Naive B cell (primary cell): Measurements from ENCODE around the gene CCDC174. TPM values are rescaled to one million over a fixed set of nuclear protein-coding genes. Genes with fewer than 3 reads are reported as not detected.

Experiments
- ATAC-seq, 2 donors: fragments of 150-1000 bp; cut with Tn5 transposase; 2 replicates each; pipeline ENCODE4 v1.10.0; 2021; ENCODE audit warnings: low read depth in 2 of 2, mild to moderate bottlenecking in 2 of 2, moderate library complexity in 2 of 2
- DNase-seq: peaks from one replicate; pipeline ENCODE4 v3.0.0; 2022
- H3K27ac Mint-ChIP-seq, 6 donors: one replicate each; pipeline ENCODE4 v1.8.0; 2020 to 2022; ENCODE audit warnings: mild to moderate bottlenecking in 6 of 6, mixed read lengths in 6 of 6, moderate library complexity in 5 of 6, inconsistent platforms in 2 of 6
- H3K27me3 Mint-ChIP-seq, 3 donors: one replicate each; pipeline ENCODE4 v1.8.0; 2021 to 2022; ENCODE audit warnings: mixed read lengths in 3 of 3, mild to moderate bottlenecking in 1 of 3
- H3K36me3 Mint-ChIP-seq, 2 donors: one replicate each; pipeline ENCODE4 v1.8.0; 2020 to 2022; ENCODE audit warnings: mixed read lengths in 2 of 2, inconsistent platforms in 1 of 2, mild to moderate bottlenecking in 1 of 2
- H3K4me1 Mint-ChIP-seq, 3 donors: one replicate each; pipeline ENCODE4 v1.8.0; 2020 to 2022; ENCODE audit warnings: mixed read lengths in 3 of 3, inconsistent platforms in 1 of 3, mild to moderate bottlenecking in 1 of 3, moderate library complexity in 1 of 3
- H3K4me3 Mint-ChIP-seq, 8 donors: one replicate each; pipeline ENCODE4 v1.8.0; 2020 to 2022; ENCODE audit warnings: mild to moderate bottlenecking in 8 of 8, mixed read lengths in 8 of 8, moderate library complexity in 8 of 8, inconsistent platforms in 2 of 8
- H3K9me3 Mint-ChIP-seq, 7 donors: one replicate each; pipeline ENCODE4 v1.8.0; 2020 to 2022; ENCODE audit warnings: mixed read lengths in 7 of 7, mild to moderate bottlenecking in 5 of 7, inconsistent platforms in 2 of 7, moderate library complexity in 1 of 7
- polyA plus RNA-seq, 6 donors: library from polyadenylated mRNA; unstranded; fragments of 300-500 nt; fragmentation: Illumina TruSeq; gene quantifications; one replicate each; pipeline ENCODE4 v1.2.3, GENCODE V29; 2021; ENCODE audit warnings: low read depth in 6 of 6

The CCDC174 gene
- polyA plus RNA-seq, 6 donors from 2014 or later: 18.8 to 27.0 (median 22.9) TPM

DNA sequence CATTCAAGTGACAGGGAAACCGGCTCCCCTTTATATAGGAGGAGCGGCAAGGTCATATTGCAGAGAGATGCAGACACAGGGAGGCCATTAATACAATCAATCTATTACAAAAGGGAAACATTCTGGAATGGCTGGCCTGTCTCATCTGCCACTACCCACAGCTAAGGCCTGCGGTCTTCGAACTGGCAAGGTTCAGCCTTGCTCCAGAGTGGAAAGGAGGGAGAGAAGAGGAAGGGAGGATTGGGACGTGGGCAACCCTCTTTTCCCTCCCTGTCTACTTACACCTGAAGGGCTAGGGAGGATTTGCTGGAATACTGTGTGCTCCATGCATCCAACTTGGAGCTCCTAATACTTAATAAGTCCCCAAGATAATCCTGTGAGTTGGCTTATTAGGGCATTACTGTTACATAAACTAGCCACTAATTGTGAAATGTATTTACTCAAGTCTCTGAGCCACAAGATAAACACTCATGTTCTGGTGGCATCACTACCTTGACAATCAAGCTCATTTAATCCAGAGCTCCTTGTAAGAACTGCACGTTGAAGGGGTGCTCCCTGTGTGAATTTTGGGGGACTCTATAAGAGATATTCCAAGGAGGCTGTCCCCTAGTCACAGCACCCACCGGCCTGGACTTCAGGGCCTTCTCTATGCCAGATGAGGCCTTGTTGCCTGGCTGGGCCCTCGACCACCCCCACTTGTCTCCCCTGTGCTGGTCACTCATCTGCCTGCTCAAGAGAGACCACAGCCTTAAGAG is 19.7 kb upstream of the CCDC174 start:
- H3K9me3 Mint-ChIP-seq: peaks cover 0 to 15% (median 0%) of the 10 kb centered on the region in 7 donors
- no peak overlapping the region for H3K27ac Mint-ChIP-seq
- H3K36me3 Mint-ChIP-seq: peaks cover 0 to 7% of the 10 kb centered on the region in 2 donors
- peaks cover 38 to 67% (median 50%) of the 10 kb centered on the region in 3 donors for H3K27me3 Mint-ChIP-seq
- DNase-seq: no peak
- H3K4me3 Mint-ChIP-seq: no peak overlapping the region
- no peak for ATAC-seq
- no peaks in the 10 kb centered on the region for H3K4me1 Mint-ChIP-seq

DNA sequence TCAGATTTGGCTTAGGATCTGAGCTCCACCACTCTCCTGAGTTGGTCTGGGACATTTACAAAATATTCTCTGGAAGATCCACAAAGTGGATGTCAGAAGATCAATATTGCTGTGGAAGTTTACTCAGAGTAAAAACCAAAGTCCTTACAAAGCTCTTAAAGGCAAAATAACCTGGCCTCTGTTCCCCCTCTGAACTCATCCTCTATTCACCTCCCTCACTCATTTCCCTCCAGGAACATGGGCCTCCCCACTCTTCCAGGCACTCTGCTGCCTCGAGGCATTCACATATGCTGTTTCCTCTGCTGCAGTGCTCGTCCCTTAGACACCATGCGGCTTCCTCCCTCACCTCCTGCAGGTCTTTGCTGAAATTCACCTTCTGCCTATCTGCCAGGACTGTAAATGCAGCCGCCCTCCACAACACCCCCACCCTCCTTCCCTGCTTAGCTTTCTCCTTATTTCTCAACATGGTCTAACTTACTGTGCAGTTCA is 19.1 kb upstream of the CCDC174 start:
- no peak for ATAC-seq
- peaks cover 0 to 7% of the 10 kb centered on the region in 2 donors for H3K36me3 Mint-ChIP-seq
- no peak overlapping the region for H3K27ac Mint-ChIP-seq
- no peak for DNase-seq
- no peaks in the 10 kb centered on the region for H3K4me1 Mint-ChIP-seq
- peaks cover 43 to 67% (median 54%) of the 10 kb centered on the region in 3 donors for H3K27me3 Mint-ChIP-seq
- no peak overlapping the region for H3K4me3 Mint-ChIP-seq
- H3K9me3 Mint-ChIP-seq: peaks cover 0 to 15% (median 0%) of the 10 kb centered on the region in 7 donors

DNA sequence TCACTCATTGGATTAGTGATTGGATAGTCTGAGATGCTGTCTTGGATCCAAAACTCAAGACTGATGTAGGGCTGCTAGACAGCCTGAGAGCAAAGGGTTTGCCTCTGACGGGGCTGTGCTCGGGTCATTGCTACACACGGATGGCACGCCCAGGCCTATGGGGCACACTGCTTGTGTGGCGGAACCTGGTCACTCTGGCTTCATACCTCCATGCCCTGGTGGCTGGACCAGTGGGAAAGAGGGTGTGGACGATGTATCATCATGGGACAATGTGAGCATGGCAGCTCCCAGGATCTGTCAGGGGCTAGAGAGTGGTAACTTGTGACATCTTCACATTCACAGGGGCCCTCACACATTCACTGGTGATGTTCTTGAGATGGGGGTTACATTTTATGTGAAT is 18.1 kb upstream of the CCDC174 start:
- peaks cover 0 to 9% of the 10 kb centered on the region in 2 donors for H3K36me3 Mint-ChIP-seq
- H3K27ac Mint-ChIP-seq: no peak overlapping the region
- H3K4me3 Mint-ChIP-seq: no peak overlapping the region
- no peaks in the 10 kb centered on the region for H3K4me1 Mint-ChIP-seq
- ATAC-seq: no peak
- H3K27me3 Mint-ChIP-seq: peaks cover 47 to 67% (median 54%) of the 10 kb centered on the region in 3 donors
- peaks cover 0 to 9% (median 0%) of the 10 kb centered on the region in 7 donors for H3K9me3 Mint-ChIP-seq
- DNase-seq: no peak

DNA sequence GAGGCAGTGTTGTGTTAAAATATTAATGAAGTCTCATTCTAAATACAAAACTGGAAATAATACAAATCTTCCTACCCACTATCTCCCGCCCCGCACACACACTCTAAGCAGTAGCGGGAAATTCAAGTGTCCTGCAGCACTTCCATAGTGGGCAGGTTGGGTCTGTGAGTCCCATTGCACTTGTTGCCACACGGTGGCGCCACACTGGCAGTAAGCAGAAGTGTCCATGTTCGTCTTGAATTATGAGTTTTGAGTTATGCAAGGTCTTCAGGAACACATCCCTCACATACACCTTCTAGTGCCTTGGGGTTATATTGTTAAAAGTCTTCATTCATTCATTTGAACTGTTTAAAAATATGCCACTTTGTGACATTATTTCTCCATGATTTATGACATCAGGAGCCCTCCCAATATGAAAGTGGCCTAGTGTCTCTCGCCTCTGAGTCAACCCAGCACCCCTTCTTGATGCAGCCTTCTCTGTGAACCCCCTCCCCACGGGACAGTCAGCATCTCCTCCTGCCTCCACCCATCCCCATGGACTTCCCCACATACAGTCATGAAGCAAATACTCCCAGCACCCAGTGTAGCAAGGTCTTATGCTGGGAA is 17.6 kb upstream of the CCDC174 start:
- Mint-ChIP-seq H3K27me3 (peaks cover 51 to 67% (median 53%) of the 10 kb centered on the region in 3 donors), H3K27ac (no peak overlapping the region), H3K4me1 (no peaks in the 10 kb centered on the region), H3K36me3 (peaks cover 0 to 9% of the 10 kb centered on the region in 2 donors), H3K9me3 (peaks cover 0 to 4% (median 0%) of the 10 kb centered on the region in 7 donors), H3K4me3 (peak overlapping the region in 1 of 8 donors; percentile 31)
- ATAC-seq (peak; percentile 55 to 64), DNase-seq (peak; percentile 34)

DNA sequence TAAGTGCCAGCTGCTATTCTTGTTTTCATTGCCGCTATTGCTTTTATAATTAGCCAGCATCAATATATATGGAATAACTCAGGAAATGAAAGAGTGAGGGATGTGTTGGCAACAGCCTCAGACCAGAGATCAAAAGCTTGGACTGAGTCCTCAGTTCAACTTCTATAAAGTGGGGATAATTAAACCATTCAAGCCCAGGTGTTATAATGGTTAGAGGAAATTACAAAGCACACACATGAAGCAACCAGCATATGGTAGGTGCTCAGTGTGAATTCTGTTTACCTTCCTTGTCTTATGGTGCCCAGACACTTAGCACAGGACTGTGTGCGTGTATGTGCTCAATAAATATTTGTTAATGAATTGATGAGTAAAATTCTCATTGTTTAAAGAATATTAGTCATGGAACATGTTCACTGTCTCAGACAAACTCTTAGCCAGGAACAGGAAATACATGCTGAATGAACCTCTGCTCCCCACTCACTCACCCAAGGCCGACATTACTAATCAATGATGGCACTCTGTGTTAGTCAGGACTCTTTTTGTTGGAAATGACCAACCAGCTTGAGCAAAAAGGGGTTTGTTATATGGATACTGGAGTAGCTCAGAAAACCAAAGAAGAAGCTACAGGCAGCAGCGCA is 16.7 kb upstream of the CCDC174 start:
- no peak overlapping the region for H3K4me3 Mint-ChIP-seq
- peaks cover 49 to 68% (median 53%) of the 10 kb centered on the region in 3 donors for H3K27me3 Mint-ChIP-seq
- H3K4me1 Mint-ChIP-seq: no peaks in the 10 kb centered on the region
- H3K9me3 Mint-ChIP-seq: peaks cover 0 to 4% (median 0%) of the 10 kb centered on the region in 7 donors
- peaks cover 0 to 9% of the 10 kb centered on the region in 2 donors for H3K36me3 Mint-ChIP-seq
- ATAC-seq (no peak), DNase-seq (no peak)
- no peak overlapping the region for H3K27ac Mint-ChIP-seq

DNA sequence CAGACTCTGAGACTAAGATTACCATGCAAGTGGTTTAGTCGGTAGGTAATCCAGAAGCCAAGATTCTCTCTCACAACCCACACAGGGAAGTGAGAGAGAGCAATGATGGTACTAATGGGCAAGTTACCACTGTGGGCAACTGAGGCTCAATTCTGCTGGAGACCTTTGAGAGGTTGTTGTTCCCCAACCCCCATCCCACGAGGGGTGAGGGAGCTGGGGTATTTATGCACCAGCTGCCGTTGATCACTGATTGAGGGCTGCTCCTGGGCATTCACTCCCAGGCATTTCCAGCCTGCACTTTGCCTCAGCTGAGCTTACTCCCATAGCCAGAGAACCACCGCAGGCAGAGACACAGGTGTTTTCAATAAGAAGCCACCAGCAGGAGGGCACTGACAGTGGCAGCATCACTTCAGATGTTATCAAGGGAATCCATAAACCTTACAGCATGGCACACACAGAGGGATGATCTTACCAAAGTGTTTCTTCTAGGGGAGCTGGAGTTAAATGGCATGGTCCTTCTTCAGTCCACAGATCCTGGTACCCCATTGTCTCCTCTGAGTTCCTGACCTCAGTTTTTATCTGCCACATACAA is 15.0 kb upstream of the CCDC174 start:
- Mint-ChIP-seq H3K36me3 (peaks cover 0 to 9% of the 10 kb centered on the region in 2 donors), H3K9me3 (no peaks in the 10 kb centered on the region), H3K4me3 (no peak overlapping the region), H3K27ac (no peak overlapping the region), H3K4me1 (no peaks in the 10 kb centered on the region), H3K27me3 (peaks cover 42 to 72% (median 50%) of the 10 kb centered on the region in 3 donors)
- ATAC-seq (no peak), DNase-seq (no peak)

DNA sequence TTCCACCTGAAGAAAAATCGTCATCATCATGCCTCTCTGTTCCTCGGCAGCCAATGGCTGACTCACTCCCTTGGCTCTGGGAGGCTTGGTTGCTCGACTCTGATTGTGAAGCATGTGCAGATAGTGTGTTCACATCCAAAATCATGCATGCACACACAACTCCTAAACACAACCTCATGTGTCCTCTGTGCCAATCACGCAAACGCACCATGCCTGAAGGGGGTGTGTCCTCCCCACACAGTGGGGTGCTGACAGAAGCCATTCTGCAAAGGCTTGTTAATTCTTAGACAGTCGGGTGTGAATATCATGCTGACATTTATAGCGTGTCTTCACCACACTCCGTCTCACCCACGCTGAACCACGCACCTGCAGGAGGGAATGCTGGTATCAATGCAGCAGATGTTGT is 11.4 kb upstream of the CCDC174 start:
- Mint-ChIP-seq H3K27me3 (peaks cover 39 to 63% (median 60%) of the 10 kb centered on the region in 3 donors), H3K4me1 (no peaks in the 10 kb centered on the region), H3K9me3 (no peaks in the 10 kb centered on the region), H3K27ac (no peak overlapping the region), H3K4me3 (no peak overlapping the region), H3K36me3 (peaks cover 0 to 9% of the 10 kb centered on the region in 2 donors)
- DNase-seq: no peak
- ATAC-seq: no peak

DNA sequence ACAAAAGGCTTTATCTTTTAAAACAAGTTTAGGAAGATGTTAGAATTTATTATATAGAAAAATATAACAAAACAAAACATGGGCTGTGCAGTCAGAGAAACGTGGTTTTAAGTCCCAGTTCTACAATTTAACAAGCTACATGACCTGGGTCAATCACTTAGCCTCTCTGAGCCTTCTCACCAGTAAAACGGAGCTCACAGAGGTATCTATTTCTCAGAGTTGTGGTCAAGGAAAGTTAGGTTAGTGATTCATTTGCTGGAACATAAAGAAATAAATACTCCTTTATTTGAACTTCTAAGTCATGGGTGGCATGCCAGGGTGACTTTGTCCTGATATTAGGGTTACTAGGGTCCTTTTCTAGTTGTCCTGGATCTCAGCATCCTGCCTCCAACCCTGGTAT is 10.8 kb upstream of the CCDC174 start:
- H3K4me1 Mint-ChIP-seq: no peaks in the 10 kb centered on the region
- peaks cover 39 to 58% (median 54%) of the 10 kb centered on the region in 3 donors for H3K27me3 Mint-ChIP-seq
- H3K9me3 Mint-ChIP-seq: no peaks in the 10 kb centered on the region
- ATAC-seq (no peak), DNase-seq (no peak)
- H3K27ac Mint-ChIP-seq: no peak overlapping the region
- no peak overlapping the region for H3K4me3 Mint-ChIP-seq
- peaks cover 0 to 9% of the 10 kb centered on the region in 2 donors for H3K36me3 Mint-ChIP-seq

DNA sequence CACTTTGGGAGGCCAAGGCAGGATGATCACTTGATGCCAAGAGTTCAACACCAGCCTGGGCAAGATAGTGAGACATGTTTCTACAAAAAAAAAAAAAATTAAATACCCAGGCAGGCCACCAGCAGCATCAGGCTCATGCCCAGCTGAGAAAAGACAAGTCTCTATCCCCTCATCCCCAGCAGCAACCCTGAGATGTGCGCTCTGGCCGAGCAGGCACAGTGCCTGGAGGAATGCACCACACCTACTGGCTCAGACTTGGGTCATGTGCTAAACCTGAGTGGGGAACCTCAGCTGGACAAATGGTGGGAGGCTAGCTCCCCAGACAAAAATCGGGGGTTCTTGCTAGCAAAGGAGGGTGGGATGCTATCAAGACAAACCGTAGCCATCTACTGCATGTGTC is 10.2 kb upstream of the CCDC174 start:
- H3K4me3 Mint-ChIP-seq: no peak overlapping the region
- peaks cover 35 to 52% (median 48%) of the 10 kb centered on the region in 3 donors for H3K27me3 Mint-ChIP-seq
- H3K36me3 Mint-ChIP-seq: peaks cover 0 to 9% of the 10 kb centered on the region in 2 donors

DNA sequence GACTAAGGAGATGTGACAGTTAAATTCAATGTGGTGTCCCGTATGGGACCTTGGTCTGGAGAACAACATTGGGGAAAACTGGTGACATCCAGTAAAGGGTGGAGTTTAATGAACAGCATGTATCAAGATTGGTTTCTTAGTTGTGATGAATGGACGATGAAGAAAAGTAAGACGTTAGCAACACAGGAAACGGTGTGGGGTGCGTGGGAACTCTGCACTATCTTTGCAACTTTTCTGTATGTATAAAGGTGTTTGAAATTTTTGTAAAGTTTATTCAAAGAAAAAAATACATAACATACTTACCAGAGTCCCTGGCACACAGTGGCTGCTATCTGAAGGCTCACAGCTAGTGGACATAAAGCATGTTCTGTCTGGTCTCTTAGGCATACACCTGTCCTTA is 6.1 kb upstream of the CCDC174 start:
- Mint-ChIP-seq H3K27me3 (peaks cover 4 to 13% (median 12%) of the 10 kb centered on the region in 3 donors), H3K27ac (no peak overlapping the region), H3K36me3 (peaks cover 0 to 5% of the 10 kb centered on the region in 2 donors), H3K9me3 (no peaks in the 10 kb centered on the region), H3K4me3 (no peak overlapping the region), H3K4me1 (peaks cover 10 to 13% (median 11%) of the 10 kb centered on the region in 3 donors)
- no peak for ATAC-seq
- no peak for DNase-seq

More for the DNA sequence above, 10.2 kb upstream of the CCDC174 start:
- ATAC-seq (no peak), DNase-seq (no peak)
- Mint-ChIP-seq H3K27ac (no peak overlapping the region), H3K9me3 (no peaks in the 10 kb centered on the region), H3K4me1 (peaks cover 0 to 3% (median 0%) of the 10 kb centered on the region in 3 donors)

DNA sequence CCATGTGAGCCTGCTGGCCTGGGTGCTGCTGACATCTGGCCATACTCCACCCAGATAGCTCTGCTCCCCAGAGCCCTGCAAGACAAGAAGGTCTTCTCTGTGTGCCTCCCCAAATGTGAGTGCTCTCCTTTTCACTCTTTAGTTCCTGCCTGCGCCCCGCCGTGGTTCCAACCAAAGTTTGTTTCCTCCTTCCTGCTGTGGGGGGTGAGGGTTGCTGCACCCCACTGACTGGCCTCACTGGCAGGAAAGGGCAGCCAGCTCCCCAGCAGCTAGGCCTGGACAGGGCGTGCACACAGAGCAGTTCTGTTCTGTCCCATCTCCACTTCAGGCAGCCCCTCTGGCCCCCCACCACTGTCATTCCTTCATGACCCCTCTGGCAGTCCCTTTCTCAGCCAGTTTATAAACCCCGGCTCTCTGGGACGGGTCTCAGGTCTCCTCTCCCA is 5.4 kb upstream of the CCDC174 start:
- peak overlapping the region in 1 of 6 donors; percentile 90 for H3K27ac Mint-ChIP-seq
- no peak for DNase-seq
- peaks cover 14 to 16% (median 16%) of the 10 kb centered on the region in 3 donors for H3K4me1 Mint-ChIP-seq
- peaks cover 0 to under 1% (median 0%) of the 10 kb centered on the region in 7 donors for H3K9me3 Mint-ChIP-seq
- peaks cover 4 to 12% (median 11%) of the 10 kb centered on the region in 3 donors for H3K27me3 Mint-ChIP-seq
- no peak overlapping the region for H3K4me3 Mint-ChIP-seq
- no peak for ATAC-seq
- H3K36me3 Mint-ChIP-seq: peaks cover 0 to 5% of the 10 kb centered on the region in 2 donors

DNA sequence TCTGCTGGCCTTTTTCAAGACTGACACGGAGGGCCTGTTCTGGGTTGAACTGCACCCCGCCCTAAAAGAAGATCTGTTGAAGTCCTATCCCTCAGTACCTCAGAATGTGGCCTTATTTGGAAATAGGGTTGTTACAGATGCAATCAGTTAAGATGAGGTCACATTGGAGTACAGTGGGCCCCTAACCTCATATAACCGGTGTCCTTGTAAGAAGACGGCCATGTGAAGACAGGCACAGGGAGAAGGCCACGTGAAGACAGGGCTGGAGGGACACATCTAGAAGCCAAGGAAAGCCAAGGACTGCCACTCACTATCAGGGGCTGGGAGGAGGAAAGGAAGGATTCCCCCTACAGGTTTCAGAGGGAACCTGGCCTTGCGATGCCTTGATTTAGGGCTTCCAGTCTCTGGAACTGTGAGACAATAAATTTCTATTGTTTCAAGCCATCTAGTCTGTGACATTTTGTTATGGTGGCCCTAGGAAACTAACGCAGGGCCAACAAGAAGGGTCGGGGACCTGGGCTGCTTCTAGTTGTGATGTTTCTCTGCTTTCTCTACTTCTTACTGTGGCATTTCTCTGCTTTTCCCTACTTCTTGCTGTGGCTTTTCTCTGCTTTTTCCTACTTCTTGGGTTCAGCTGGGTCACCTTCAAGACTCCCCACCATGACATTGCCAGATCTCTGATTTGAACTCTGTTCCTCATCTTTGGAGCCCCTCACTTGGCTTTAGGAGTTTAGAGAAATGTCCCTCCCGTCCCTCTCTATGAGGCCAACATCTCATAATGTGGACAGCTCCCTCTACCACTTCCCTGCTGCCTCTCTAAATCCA is 4.8 kb upstream of the CCDC174 start:
- Mint-ChIP-seq H3K27ac (peak overlapping the region in 1 of 6 donors; percentile 11), H3K27me3 (peaks cover 4 to 12% (median 11%) of the 10 kb centered on the region in 3 donors), H3K36me3 (peaks cover 0 to 5% of the 10 kb centered on the region in 2 donors), H3K4me3 (no peak overlapping the region), H3K4me1 (peaks cover 16 to 21% (median 17%) of the 10 kb centered on the region in 3 donors), H3K9me3 (peaks cover 0 to 3% (median 0%) of the 10 kb centered on the region in 7 donors)
- DNase-seq (no peak), ATAC-seq (no peak)
